Measurements from ENCODE around the gene TPX2.

TPX2 gene

GRCh38 chr20:31738729-31739549 is at the start of gene TPX2:
Gene TPX2, plus strand, starts transcription at chr20:31739290. Its CDS starts 18,187 bp downstream, at chr20:31757477.
- peak; percentile 86 for DNase-seq

- no peak for DNase-seq
Measured at GRCh38 chr20:31690124-31690666, 48.9 kb upstream of the TPX2 start.

DNA sequence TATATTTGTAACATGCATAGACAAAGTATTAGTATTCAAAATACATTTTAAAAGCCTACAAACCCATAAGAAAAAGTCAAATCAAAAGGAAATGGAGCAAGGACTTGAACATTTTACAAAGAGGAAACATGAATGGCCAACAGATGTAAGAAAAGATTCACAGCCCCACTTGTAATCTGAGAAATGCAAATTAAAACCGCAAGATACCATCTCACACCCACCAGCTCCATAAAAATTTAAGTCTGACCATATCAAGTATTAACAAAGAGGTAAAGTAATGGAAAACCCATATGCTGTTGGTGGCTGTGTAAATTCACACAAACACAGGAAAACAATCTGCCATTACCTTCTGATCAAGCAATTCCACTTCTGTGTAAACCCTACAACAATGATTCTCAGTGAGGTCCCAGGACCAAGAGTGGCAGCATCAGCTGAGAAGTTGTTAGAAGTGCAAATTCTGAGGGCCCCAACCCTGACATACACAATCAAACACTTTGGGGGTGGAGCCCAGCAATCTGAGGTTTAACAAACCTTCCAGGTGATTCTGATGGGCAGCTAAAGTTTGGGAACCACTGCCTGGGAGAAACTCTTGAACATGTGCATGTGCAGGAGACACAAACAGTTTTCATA is 47.3 kb upstream of the TPX2 start:
- no peak for DNase-seq

DNA sequence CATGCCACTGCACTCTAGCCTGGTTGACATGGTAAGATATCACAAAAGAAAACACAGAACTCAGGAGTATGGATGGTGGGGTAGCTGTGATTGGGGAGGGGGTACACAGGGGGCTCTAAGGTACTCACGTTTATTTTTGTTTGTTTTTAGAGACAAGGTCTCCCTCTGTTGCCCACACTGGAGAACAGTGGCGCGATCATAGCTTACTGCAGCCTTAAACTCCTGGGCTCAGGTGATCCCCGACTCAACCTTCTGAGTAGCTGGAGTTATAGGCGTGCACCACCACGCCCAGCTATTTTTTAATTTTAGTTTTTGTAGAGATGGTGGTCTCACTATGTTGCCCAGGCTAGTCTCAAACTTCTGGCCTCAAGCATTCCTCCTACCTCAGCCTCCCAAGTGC is 45.7 kb upstream of the TPX2 start:
- DNase-seq = no peak

DNA sequence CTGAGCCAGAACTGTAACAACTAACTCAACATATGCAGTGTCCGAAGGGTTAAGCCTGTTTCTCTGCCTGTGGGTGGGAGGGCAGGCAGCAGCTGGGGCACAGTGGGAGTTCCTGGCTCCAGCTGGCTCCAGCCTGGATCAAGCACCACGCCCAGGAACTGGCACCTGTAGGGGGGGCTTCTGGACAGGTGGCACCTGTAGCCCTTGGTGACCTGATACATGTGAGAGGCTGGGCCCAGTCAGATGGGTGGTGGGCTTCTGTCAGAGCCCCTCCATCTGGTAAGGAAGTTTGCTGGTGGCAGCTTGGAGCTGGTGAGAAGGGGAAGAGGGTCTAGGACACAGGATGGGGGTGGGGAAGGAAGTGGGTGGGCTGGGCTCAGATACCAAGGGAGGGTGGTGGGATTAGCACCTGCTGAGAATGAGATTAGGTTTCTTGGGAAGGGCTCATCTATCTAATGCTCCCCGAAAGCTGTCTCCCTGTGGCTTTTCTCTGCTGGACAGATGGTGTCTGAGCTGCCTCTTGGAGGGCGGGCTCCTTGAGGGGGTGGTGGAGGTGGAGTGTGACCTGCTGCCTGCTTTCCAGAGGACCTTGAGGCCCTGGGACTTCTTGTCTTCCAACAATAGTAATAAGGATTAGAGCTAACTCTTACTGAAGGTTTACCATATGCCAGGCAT is 45.0 kb upstream of the TPX2 start:
- no peak for DNase-seq

- no peak for DNase-seq
Measured at GRCh38 chr20:31694842-31695593, 44.1 kb upstream of the TPX2 start.

DNA sequence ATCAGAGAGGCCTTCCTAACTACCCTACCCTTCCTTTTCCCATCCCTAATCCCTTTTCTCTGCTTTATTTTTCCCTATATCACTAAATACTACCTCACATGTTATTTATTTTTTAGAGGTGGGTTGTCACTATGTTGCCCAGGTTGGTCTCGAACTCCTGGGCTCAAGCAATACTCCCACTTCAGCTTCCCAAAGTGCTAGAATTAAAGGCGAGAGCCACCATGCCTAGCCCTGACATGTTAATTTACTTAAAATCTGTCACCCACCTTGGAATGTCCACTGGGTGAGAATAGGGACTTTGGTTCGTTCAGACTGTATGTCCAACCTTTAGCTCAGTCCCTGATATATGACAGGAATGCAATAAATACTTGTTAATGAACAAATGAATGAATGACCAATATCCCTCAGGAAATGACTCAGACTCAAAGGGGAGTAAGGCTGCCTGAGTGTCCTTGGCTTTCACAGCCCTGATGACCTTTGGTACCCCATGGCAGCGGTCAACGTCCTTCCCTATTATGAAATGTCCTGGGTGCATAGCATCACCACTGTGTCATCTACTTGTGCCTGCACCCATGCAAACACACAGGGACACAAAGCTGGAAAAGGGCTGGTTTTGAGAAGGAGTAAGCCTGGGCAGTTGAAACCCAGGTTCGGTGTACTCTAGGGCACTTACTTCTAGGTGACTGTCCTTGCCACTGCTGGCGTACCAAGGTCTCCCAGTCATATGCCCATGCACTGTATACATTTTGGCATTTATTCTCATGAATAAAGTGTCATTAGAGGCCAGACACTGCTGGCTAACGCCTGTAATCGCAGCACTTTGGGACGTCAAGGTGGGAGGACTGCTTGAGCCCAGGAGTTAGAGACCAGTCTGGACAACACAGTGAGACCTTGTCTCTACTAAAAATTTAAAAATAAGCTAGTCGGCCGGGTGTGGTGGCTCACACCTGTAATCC is 43.0 kb upstream of the TPX2 start:
- DNase-seq = no peak

DNA sequence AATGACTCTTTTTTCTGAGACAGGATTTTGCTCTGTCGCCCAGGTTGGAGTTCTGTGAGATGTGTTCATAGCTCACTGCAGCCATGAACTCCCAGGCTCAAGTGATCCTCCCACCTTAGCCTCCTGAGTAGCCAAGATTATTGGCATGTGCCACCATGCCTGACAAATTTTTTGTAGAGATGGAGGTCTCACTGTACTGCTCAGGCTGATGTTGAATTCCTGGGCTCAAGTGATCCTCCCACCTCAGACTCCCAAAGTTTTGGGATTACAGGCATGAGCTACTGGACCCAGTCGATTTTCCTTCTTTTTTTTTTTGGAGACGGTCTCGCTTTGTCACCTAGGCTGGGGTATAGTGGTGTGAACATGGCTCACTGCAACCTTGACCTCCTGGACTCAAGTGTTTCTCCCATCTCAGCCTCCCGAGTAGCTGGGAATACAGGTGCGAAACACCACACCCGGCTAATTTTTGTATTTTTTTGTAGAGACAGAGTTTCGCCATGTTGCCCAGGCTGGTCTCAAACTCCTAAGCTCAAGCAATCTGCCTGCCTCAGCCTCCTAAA is 40.8 kb upstream of the TPX2 start:
- no peak for DNase-seq

DNA sequence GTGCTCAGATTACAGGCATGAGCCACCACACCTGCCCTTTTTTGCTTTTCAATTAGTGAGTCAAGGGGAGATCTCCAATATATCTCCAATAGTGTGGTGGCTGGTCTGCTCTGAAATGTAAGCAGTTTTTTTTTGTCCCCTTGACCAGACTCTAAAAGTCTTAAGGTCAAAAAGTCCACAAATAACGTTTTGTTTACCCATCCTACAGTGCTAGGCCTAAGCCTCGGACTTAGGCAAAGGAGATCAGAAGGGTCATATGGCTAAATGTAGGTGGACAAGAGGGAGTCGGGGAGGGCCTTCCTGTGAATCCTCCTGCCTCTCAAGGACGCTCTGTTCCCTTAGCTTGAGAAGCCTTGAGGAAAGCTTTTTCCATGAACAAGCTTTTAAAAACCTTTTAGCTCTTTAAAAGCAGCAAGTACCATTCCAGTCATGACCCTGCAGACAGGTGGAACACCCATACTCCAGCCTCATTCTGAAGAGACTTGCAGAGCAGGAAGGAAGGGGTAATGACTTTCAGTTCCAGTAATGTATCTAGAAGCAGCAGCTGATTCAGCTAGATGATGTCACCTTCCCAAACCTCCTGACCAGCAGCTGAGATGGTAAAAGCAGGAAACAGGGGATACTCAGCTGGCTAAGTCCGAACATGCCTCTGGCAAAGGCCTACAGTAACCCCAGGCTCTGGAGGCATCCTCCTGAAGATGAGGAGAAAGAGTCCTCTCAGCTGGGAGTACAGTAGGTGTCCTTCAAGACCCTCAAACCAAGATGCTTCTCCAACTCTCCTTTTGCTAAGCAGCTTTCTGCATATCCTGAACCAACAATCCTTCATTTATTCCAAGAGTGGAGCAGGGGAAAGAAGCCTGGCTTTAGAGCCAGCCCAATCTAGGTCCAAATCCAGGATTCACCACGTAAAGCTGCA is 40.0 kb upstream of the TPX2 start:
- DNase-seq = no peak

- DNase-seq = no peak
Measured at GRCh38 chr20:31699801-31700728, 39.0 kb upstream of the TPX2 start.

- no peak for DNase-seq
Measured at GRCh38 chr20:31700747-31701146, 38.3 kb upstream of the TPX2 start.

DNA sequence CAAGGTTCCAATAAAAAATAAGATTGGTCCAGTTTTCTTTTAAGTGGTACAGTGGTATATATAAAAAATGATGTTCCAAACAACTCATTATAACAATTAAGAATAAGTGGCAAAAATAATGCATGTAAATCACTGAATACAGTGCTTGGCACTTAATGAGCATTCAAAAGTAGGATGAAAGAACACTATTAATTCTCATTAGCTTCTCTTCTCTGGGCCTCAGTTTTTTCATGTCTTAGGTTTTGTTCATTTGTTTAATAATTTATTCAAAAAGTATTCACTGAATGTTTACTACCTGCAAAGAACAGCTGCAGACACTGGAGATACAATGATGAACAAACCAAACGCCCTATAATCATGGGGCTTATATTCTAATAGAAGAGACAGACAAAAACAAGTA is 37.5 kb upstream of the TPX2 start:
- no peak for DNase-seq

GRCh38 chr20:31704225-31705119 is 34.6 kb upstream of the TPX2 start:
- DNase-seq = no peak

DNA sequence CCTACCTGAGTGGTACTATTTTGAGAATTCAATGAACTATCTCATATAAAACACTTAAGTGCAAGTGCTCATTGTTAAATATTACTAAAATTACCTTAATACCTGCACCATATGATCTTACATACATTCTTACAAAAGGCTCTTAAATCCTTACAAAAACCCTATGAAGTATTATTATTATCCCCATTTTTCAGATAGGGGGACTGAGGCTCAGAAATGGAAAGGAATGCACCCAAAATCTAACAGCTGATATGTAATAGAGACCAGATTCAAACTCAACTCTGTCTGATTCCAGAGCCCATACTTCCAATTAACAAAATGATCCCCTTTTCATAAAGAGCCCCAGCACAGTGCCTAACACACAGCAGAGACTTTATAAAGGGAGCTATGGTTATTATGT is 33.9 kb upstream of the TPX2 start:
- DNase-seq = no peak

DNA sequence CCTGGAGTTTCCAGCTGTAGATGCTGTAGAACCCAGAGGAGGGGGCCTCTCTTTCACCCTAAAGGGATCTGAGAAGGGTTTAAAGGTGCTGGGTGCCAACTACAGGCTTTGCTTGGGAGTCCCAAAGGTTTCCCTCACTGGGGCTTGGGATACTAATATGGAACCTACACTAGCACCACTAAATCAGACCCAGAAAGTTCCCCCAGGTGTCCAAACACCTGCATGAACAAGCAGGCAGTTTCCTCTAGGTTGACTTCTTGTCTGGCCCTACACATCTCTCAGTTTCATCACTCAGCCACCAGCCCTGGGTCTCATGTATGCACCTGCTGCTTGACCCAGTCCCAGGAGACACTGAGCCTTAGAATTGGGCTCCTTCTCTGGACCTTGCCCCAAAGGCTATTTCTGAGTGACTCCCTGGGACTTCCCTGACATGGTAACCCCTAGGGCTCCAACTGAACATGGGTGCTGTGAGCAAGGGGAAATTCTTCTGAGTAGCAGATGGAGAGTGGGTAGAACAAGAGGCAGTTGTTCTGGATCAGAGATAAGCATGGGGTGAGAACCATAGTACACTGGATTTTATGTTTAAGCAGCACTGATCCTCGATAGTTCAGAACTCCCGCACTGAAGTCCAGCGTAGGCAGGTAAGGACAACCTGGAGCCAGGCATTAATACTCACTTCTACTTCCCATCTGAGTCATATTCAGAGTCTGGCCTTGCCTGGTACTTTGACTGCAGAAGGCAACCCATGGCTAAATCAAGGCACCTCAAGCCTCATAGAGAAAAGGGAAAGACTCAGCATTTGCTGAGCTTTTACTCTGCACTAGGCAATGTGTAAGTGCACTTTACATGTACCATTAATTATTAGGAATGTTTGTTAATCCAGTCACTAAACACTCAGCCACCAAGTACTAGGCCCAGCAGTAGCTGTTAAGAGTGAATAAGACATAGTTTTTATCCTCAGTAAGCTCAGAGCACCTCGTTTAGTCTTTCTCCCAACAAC is 33.2 kb upstream of the TPX2 start:
- no peak for DNase-seq

GRCh38 chr20:31706607-31707257 is 32.4 kb upstream of the TPX2 start:
- no peak for DNase-seq

Data from NCI-H1436 treated with DMSO at 0.1 percent for 48 hours (cell line).